ENCODE results near the gene ACOT4. TPM values are rescaled to one million over a fixed set of nuclear protein-coding genes. Genes with fewer than 3 reads are reported as not detected.
A peak's percentile ranks its signal among the peaks of the same experiment; 100 is the strongest.

The ACOT4 gene
- total RNA-seq, 4 donors from 2014 or later, result 0.48 to 2.0 (median 1.5) TPM

GRCh38 chr14:73625706-73626105 lies 34.0 kb downstream of the ACOT4 start:
- 30 to 38% methylated on average over 1 of the region's 1 CpG for WGBS, 2 donors
- Histone ChIP-seq H3K27me3 (no peaks in the 10 kb centered on the region), H3K27ac (no peak overlapping the region), H3K4me1 (no peaks in the 10 kb centered on the region), H3K36me3 (no peaks in the 10 kb centered on the region), H3K4me3 (no peak overlapping the region), H3K9me3 (no peaks in the 10 kb centered on the region)
- intact Hi-C loops (cut with DNase I), result no loop called here
- no peak for DNase-seq
- no peak for TF ChIP-seq POLR2A (IDR thresholded peaks at IDR 0.05)
- no peak for TF ChIP-seq CTCF (IDR thresholded peaks at IDR 0.05)

GRCh38 chr14:73627151-73627558 lies 35.5 kb downstream of the ACOT4 start:
- TF ChIP-seq CTCF (IDR thresholded peaks at IDR 0.05), result no peak
- no peak for TF ChIP-seq POLR2A (IDR thresholded peaks at IDR 0.05)
- H3K4me3 ChIP-seq, result no peak overlapping the region
- no peaks in the 10 kb centered on the region for H3K36me3 ChIP-seq
- WGBS, 2 donors, result 57 to 83% methylated on average over 1 to 2 of the region's 2 CpGs
- no peak for DNase-seq
- no peaks in the 10 kb centered on the region for H3K27me3 ChIP-seq
- intact Hi-C loops (cut with DNase I), result no loop called here
- H3K9me3 ChIP-seq, result no peaks in the 10 kb centered on the region
- no peak overlapping the region for H3K27ac ChIP-seq
- H3K4me1 ChIP-seq, result no peaks in the 10 kb centered on the region

- TF ChIP-seq POLR2A (IDR thresholded peaks at IDR 0.05) (no peak), CTCF (IDR thresholded peaks at IDR 0.05) (no peak)
- no peaks in the 10 kb centered on the region for H3K36me3 ChIP-seq
- intact Hi-C loops (cut with DNase I), result loop anchor here (5.0 kb wide), 1 partner anchor 118 kb away; no protein-coding TSS in a partner anchor
Measured at GRCh38 chr14:73630009-73630780, 38.5 kb downstream of the ACOT4 start.

GRCh38 chr14:73633116-73634010 lies 41.7 kb downstream of the ACOT4 start:
- H3K36me3 ChIP-seq, result no peaks in the 10 kb centered on the region
- TF ChIP-seq POLR2A (IDR thresholded peaks at IDR 0.05), result no peak
- TF ChIP-seq CTCF (IDR thresholded peaks at IDR 0.05), result peak; percentile 77 to 90 (median 86)
- peaks cover 10 to 20% (median 17%) of the 10 kb centered on the region in 3 donors for H3K4me1 ChIP-seq
- H3K27me3 ChIP-seq, result peaks cover 0 to 10% (median 0%) of the 10 kb centered on the region in 4 donors
- peak overlapping the region; percentile 40 to 81 (median 66) for H3K4me3 ChIP-seq
- 23 to 29% methylated on average over 22 to 27 of the region's 44 CpGs for WGBS, 2 donors
- H3K9me3 ChIP-seq, result no peaks in the 10 kb centered on the region
- intact Hi-C loops (cut with DNase I), result loop anchor here (5.0 kb wide), 1 partner anchor 121 kb away; no protein-coding TSS in a partner anchor
- H3K27ac ChIP-seq, result peak overlapping the region; percentile 40 to 77 (median 52)
- DNase-seq, result no peak

More at GRCh38 chr14:73630009-73630780, 38.5 kb downstream of the ACOT4 start:
- Histone ChIP-seq H3K27ac (no peak overlapping the region), H3K4me3 (no peak overlapping the region), H3K27me3 (peaks cover 0 to 10% (median 0%) of the 10 kb centered on the region in 4 donors), H3K9me3 (no peaks in the 10 kb centered on the region), H3K4me1 (peaks cover 10 to 20% (median 17%) of the 10 kb centered on the region in 3 donors)
- no peak for DNase-seq
- 83 to 87% methylated on average over 10 of the region's 10 CpGs for WGBS, 2 donors
